Effector memory CD4-positive, alpha-beta T cell (primary cell): ENCODE data around the gene TSC1.

Experiments
- DNase-seq, 3 donors: peaks; one replicate each; pipeline ENCODE4 v3.0.0-alpha.2; 2020
- H3K27ac ChIP-seq: 2 replicates; pipeline ENCODE4 v1.7.0; 2013; ENCODE audit warnings: mild to moderate bottlenecking, low read length, moderate library complexity; ENCODE audit not compliant: insufficient read depth, poor library complexity, severe bottlenecking
- H3K27me3 ChIP-seq: replicated peaks from 2 replicates; pipeline ENCODE4 v1.7.0; 2013; ENCODE audit warnings: mild to moderate bottlenecking, low read length; ENCODE audit not compliant: insufficient read depth, control insufficient read depth, poor library complexity, severe bottlenecking
- H3K36me3 ChIP-seq: 2 replicates; pipeline ENCODE4 v1.7.0; 2013; ENCODE audit warnings: mild to moderate bottlenecking, low read length, moderate library complexity; ENCODE audit not compliant: control insufficient read depth, insufficient read depth
- H3K4me1 ChIP-seq: 2 replicates; pipeline ENCODE4 v1.7.0; 2013; ENCODE audit warnings: low read length, mild to moderate bottlenecking; ENCODE audit not compliant: control insufficient read depth, insufficient read depth, poor library complexity, severe bottlenecking
- H3K4me3 ChIP-seq: 2 replicates; pipeline ENCODE4 v1.7.0; 2013; ENCODE audit warnings: low read length, low read depth, mild to moderate bottlenecking; ENCODE audit not compliant: insufficient read depth, poor library complexity, severe bottlenecking
- H3K9me3 ChIP-seq: 2 replicates; pipeline ENCODE4 v1.7.0; 2013; ENCODE audit warnings: mild to moderate bottlenecking, low read length, moderate library complexity; ENCODE audit not compliant: control insufficient read depth

TSC1 gene

DNA sequence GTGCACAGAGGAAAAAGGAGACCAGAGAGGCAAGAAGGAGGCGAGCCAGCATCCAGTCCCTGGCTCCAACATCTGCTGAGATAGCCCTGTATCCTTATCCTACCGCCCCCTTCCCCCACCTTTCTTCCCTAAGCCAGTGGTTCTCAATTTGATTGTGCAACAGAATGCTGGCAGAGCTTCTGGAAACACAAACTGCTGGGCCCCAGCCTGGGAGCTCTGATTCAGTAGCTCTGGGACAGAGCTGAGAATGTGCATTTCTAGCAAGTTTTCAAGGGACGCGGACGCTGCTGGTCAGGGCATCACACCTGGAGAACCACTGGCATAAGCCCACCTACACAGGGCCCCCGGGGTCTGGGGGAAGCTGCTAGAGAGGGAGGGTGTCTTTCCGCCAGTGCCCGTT is 87.4 kb downstream of the TSC1 start:
- DNase-seq = no peak
- H3K9me3 ChIP-seq = no peaks in the 10 kb centered on the region
- H3K4me1 ChIP-seq = no peaks in the 10 kb centered on the region
- H3K27me3 ChIP-seq = no peaks in the 10 kb centered on the region
- no peak overlapping the region for H3K27ac ChIP-seq
- H3K4me3 ChIP-seq = no peak overlapping the region
- no peaks in the 10 kb centered on the region for H3K36me3 ChIP-seq

DNA sequence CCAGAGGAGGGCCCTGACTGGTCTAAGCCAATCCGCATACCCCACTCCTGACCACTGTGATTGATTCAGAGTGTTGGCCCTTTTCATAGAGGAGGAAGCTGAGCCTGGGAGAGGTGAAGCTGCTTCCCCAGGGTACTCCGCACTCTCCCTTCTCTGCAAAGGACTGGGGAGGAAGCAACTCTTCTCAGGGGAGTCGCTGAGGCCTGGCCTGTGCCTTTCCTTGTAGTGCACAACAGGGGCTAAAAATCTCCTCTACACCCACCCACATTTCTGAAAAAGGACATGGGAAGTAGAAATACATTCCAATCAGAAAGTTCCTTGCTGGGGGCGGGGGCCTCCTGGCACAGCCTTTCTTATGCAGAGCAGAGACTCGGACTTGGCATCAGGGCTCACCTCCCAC is 88.5 kb downstream of the TSC1 start:
- DNase-seq = no peak
- Histone ChIP-seq H3K36me3 (no peaks in the 10 kb centered on the region), H3K27me3 (no peaks in the 10 kb centered on the region), H3K4me3 (no peak overlapping the region), H3K27ac (no peak overlapping the region), H3K4me1 (no peaks in the 10 kb centered on the region), H3K9me3 (no peaks in the 10 kb centered on the region)

DNA sequence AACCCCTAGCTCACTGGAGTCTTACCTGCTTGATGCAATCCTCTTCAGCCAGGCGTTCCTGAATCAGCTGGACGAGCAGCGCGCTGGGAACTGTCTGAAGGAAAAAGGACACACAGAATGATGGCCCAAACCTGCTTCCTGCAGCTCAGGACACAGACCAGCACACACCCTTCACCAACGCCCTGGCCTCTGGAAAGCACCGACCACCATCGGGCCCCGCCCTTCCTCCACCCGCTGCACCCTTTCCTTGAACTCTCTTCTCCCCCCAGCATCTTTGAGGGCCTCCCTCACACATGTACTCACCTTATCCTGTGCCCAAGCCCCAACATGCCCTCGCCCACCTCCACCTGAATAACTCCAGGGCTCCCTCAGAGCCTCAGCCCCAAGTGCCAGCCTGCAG is 89.6 kb downstream of the TSC1 start:
- Histone ChIP-seq H3K27ac (no peak overlapping the region), H3K36me3 (no peaks in the 10 kb centered on the region), H3K4me1 (no peaks in the 10 kb centered on the region), H3K27me3 (no peaks in the 10 kb centered on the region), H3K4me3 (no peak overlapping the region), H3K9me3 (no peaks in the 10 kb centered on the region)
- DNase-seq = no peak

DNA sequence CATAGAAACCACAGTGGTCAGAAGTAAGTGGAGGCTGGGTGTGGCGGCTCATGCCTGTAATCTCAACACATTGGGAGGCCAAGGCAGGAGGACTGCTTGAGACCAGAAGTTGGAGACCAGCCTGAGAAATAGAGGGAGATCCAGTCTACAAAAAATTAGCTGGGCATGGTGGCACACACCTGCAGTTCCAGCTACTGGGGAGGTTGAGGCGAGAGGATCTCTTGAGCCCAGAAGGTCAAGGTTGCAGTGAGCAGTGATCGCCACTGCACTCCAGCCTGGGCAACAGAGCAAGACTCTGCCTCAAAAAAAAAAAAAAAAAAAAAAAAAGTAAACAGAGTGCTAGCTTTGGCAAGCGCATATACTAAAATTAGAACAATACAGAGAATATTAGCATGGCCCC is 90.9 kb downstream of the TSC1 start:
- DNase-seq = no peak
- no peak overlapping the region for H3K27ac ChIP-seq
- H3K36me3 ChIP-seq = no peaks in the 10 kb centered on the region

DNA sequence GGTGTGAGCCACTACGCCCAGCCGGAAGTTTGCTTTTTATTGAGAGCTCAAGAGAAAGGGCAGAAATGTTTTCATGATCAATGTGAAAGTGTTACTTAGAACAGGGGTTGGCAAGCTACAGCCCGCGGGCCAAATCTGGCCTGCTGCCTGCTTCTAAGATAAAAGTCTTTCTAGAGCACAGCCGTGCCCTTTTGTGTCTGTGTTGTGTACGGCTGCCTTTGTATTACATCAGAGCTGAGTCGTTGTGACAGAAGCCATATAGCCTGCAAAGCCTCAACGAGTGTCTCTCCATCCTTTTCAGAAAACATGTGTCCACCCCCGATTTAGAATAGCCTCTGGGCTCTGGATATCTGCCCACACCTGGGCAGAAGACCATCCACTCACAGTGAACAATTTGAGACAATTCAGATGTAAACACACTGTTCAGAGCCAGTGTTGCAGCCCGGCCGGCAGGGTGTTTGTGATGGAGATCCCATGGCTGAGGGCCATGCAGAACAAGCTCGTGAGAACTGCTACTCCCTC is 95.2 kb downstream of the TSC1 start:
- H3K4me1 ChIP-seq = no peaks in the 10 kb centered on the region
- no peaks in the 10 kb centered on the region for H3K36me3 ChIP-seq
- no peak for DNase-seq
- no peak overlapping the region for H3K4me3 ChIP-seq
- H3K27me3 ChIP-seq = no peaks in the 10 kb centered on the region
- no peaks in the 10 kb centered on the region for H3K9me3 ChIP-seq
- H3K27ac ChIP-seq = no peak overlapping the region

More for the DNA sequence above, 90.9 kb downstream of the TSC1 start:
- H3K9me3 ChIP-seq = no peaks in the 10 kb centered on the region
- no peaks in the 10 kb centered on the region for H3K4me1 ChIP-seq
- no peak overlapping the region for H3K4me3 ChIP-seq
- H3K27me3 ChIP-seq = no peaks in the 10 kb centered on the region

DNA sequence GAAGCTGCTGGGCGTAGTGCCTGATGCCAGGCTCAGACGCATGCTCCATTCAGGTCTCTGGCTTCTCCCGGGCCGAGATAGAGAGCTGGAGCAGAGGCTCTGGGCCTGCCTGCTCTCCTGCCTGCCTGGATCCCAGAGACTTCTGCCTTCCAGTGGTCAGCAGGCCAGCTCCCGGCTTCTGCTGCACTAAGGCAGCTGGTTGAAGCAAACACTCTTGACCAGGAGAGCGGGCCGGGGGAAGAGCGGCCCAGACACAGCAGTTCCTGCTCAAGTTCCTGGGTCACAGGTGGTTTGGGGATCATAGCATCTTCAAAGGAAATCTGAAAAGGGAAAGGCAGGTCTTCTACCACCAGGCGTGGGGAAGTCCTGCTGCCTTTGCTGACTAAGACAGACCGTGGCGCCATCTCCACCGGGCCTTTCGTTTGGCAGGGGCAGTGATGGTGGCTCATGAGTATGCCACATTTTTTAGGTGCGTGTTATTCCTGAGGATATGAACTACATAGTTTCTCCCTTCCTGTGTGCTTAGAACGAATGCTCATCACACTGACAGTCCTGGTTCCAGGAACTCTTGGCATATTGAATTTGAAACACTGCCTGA is 97.4 kb downstream of the TSC1 start:
- Histone ChIP-seq H3K27me3 (no peaks in the 10 kb centered on the region), H3K9me3 (no peaks in the 10 kb centered on the region)

DNA sequence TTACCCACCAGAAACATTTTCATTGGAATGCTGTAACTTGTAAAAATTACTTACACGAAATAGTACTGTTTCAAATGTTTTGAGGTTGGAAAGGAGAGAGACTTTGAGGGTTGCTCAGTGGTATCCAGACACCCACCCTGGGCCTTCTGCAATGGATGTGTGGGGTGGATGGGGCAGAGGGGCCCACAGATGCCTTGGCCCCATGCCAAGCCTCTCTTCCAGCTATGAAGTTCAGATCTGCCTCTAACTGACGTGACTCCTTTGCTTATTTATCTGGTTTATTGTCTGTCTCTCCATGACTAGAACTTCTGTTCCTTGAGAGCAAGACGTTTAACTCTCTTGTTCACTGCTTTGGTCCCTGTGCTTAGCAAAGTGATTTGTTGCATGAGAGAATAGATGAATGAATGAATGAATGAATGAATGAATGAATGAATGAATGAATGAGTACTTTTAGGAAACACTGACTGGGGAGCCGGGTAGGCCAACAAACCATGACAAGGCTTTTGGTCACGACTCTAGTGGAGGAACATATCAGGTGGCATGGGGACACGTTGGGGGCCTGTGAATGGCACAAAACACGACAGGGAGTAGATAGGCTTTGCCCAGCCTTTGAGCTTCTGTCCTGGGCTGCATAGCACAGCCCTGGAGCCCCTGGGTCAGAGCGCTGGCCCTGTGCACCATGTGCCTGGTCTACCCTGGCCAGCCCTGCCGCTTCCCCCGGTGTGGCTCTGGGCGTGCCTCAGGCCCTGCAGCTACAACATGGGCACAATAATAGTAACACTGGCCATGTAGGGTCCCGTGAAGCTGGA is 98.1 kb downstream of the TSC1 start:
- Histone ChIP-seq H3K4me1 (no peaks in the 10 kb centered on the region), H3K9me3 (no peaks in the 10 kb centered on the region), H3K27me3 (no peaks in the 10 kb centered on the region), H3K4me3 (no peak overlapping the region), H3K27ac (no peak overlapping the region), H3K36me3 (no peaks in the 10 kb centered on the region)
- DNase-seq = no peak

More for the DNA sequence above, 97.4 kb downstream of the TSC1 start:
- no peaks in the 10 kb centered on the region for H3K36me3 ChIP-seq
- DNase-seq = no peak
- no peaks in the 10 kb centered on the region for H3K4me1 ChIP-seq
- H3K27ac ChIP-seq = no peak overlapping the region
- H3K4me3 ChIP-seq = no peak overlapping the region

DNA sequence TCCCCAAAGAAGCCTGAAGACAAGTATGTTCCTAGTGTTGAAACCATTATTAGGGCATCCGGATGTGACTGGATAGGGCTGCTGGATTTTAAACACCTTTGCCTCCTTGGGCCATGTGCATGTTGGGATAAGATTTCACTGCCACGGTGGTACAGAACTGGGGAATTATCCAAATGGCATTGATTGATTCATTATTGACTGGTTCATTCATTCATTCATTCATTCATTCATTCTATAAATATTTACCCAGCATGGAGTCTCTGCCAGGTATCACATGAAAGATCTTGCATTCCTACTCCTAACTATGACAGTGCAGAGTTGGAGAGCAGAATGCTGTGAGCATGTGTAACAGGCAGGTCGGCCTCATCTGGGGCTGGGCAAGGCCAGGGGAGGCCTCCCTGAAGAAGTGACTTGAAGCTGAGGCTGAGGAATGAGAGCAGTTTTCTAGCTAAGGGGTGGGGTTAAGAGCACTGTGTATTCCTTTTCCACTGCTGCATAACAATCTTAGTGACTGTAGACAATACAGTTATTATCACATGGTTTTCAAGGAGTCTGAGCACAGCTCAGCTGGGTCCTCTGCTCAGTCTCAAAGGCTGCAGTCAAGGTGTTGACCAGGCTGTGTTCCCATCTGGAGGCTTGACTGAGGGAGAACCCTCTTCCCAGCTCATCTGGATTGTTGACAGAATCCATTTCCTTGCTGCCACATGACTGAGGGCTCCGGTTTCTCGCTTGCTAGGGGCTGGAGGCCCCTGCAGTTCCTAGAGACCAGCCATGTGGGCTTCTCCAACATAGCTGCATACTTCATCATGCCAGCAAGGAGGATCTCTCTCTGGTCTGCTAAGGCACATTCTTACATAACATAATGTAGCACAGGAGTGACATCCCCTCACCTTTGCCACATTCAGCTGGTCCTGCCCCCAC is 102.0 kb downstream of the TSC1 start:
- H3K27ac ChIP-seq = no peak overlapping the region
- H3K36me3 ChIP-seq = no peaks in the 10 kb centered on the region
- H3K9me3 ChIP-seq = no peaks in the 10 kb centered on the region
- no peaks in the 10 kb centered on the region for H3K4me1 ChIP-seq
- no peak for DNase-seq
- H3K4me3 ChIP-seq = no peak overlapping the region
- H3K27me3 ChIP-seq = no peaks in the 10 kb centered on the region
